Suprapubic skin (tissue), 4 donors: ENCODE measurements around the gene KCNJ18. TPM values are rescaled to one million over a fixed set of nuclear protein-coding genes. Genes with fewer than 3 reads are reported as not detected.
"Not testable (repeated sequence)": the region's sequence is repeated elsewhere in the genome, so short reads cannot be mapped to it uniquely, and the experiment has no call there.

Experiments
- DNase-seq, 2 donors: peaks; one replicate each; pipeline ENCODE4 v3.0.0-alpha.2; 2019; ENCODE audit warnings: low spot score in 2 of 2
- H3K27ac ChIP-seq: fragments of 200-600 bp; sonication (generic); one replicate; pipeline ENCODE4 v1.5.1; 2019
- H3K27me3 ChIP-seq: fragments of 200-600 bp; sonication (generic); one replicate; pipeline ENCODE4 v1.5.1; 2019
- H3K36me3 ChIP-seq: fragments of 200-600 bp; sonication (generic); one replicate; pipeline ENCODE4 v1.5.1; 2019
- H3K4me1 ChIP-seq: fragments of 200-600 bp; sonication (generic); one replicate; pipeline ENCODE4 v1.5.1; 2019
- H3K4me3 ChIP-seq: fragments of 200-600 bp; sonication (generic); one replicate; pipeline ENCODE4 v1.5.1; 2019; ENCODE audit warnings: mild to moderate bottlenecking
- H3K9me3 ChIP-seq: fragments of 200-600 bp; sonication (generic); one replicate; pipeline ENCODE4 v1.5.1; 2019
- CTCF ChIP-seq, 2 donors: fragments of 200-600 bp in 1 of 2; fragments of 450-650 bp in 1 of 2; sonication (generic) in 1 of 2; IDR thresholded peaks; one replicate each; pipeline ENCODE4 v1.5.1; 2016 to 2019; ENCODE audit warnings: antibody characterized with exemption in 2 of 2, mild to moderate bottlenecking in 1 of 2, moderate library complexity in 1 of 2
- EP300 ChIP-seq: sonication (generic); formaldehyde crosslinking; IDR thresholded peaks from one replicate; pipeline ENCODE4 v1.6.1; 2017; ENCODE audit warnings: antibody characterized with exemption
- POLR2A ChIP-seq, 2 donors: fragments of 450-650 bp; IDR thresholded peaks; one replicate each; pipeline ENCODE4 v1.6.1; 2017; ENCODE audit warnings: antibody characterized with exemption in 2 of 2, mild to moderate bottlenecking in 2 of 2, moderate library complexity in 2 of 2
- POLR2AphosphoS5 ChIP-seq, 3 donors: sonication (generic); formaldehyde crosslinking; IDR thresholded peaks; one replicate each; pipeline ENCODE4 v1.6.1; 2017; ENCODE audit warnings: antibody characterized with exemption in 3 of 3
- WGBS: methylation state at CpG from one replicate; pipeline ENCODE4 v1.1.5; 2018; 5-methylcytosine and 5-hydroxymethylcytosine counted together
- total RNA-seq, 4 donors: library from RNA; depleted of rRNA; stranded (reverse); fragments of >200 nt; gene quantifications; one replicate each; pipeline ENCODE4 v1.1.0, GENCODE V29; 2016

KCNJ18 gene
- total RNA-seq, 4 donors from 2014 or later = 2.3 to 32.9 (median 19.3) TPM

GRCh38 chr17:21667413-21668117 lies 24.8 kb upstream of the KCNJ18 start:
- not testable (repeated sequence) for H3K4me3 ChIP-seq, DNase-seq, H3K27ac ChIP-seq

GRCh38 chr17:21668118-21668488 lies 24.2 kb upstream of the KCNJ18 start:
- not testable (repeated sequence) for H3K9me3 ChIP-seq, DNase-seq, H3K36me3 ChIP-seq, H3K27ac ChIP-seq, H3K27me3 ChIP-seq, H3K4me1 ChIP-seq, H3K4me3 ChIP-seq
- 73% methylated on average over 2 of the region's 3 CpGs for WGBS

More at GRCh38 chr17:21667413-21668117, 24.8 kb upstream of the KCNJ18 start:
- not testable (repeated sequence) for H3K4me1 ChIP-seq, H3K27me3 ChIP-seq, H3K36me3 ChIP-seq, H3K9me3 ChIP-seq
- WGBS = 50% methylated on average over 7 of the region's 7 CpGs

GRCh38 chr17:21668746-21669508 lies 23.4 kb upstream of the KCNJ18 start:
- WGBS = 91% methylated on average over 11 of the region's 13 CpGs
- H3K4me3 ChIP-seq, H3K36me3 ChIP-seq, H3K27ac ChIP-seq, H3K4me1 ChIP-seq, H3K27me3 ChIP-seq, H3K9me3 ChIP-seq, DNase-seq: not testable (repeated sequence)

- H3K27me3 ChIP-seq, H3K9me3 ChIP-seq, DNase-seq, H3K36me3 ChIP-seq, H3K4me3 ChIP-seq, H3K27ac ChIP-seq, H3K4me1 ChIP-seq: not testable (repeated sequence)
- 83% methylated on average over 10 of the region's 10 CpGs for WGBS
Measured at GRCh38 chr17:21669616-21670360, 22.5 kb upstream of the KCNJ18 start.

- not testable (repeated sequence) for H3K36me3 ChIP-seq, H3K4me1 ChIP-seq, DNase-seq, H3K27ac ChIP-seq, H3K9me3 ChIP-seq, H3K27me3 ChIP-seq, H3K4me3 ChIP-seq
- 58% methylated on average over 8 of the region's 8 CpGs for WGBS
Measured at GRCh38 chr17:21670361-21671155, 21.8 kb upstream of the KCNJ18 start.

GRCh38 chr17:21671437-21671836 lies 20.9 kb upstream of the KCNJ18 start:
- WGBS = 56% methylated on average over 2 of the region's 2 CpGs
- H3K36me3 ChIP-seq, H3K9me3 ChIP-seq, H3K27me3 ChIP-seq, H3K27ac ChIP-seq, H3K4me3 ChIP-seq, H3K4me1 ChIP-seq: not testable (repeated sequence)
- DNase-seq = peak in 1 of 2 donors; percentile 56

- not testable (repeated sequence) for DNase-seq, H3K4me1 ChIP-seq, H3K36me3 ChIP-seq, H3K27ac ChIP-seq, H3K9me3 ChIP-seq, H3K4me3 ChIP-seq, H3K27me3 ChIP-seq
- WGBS = 80% methylated on average over 4 of the region's 4 CpGs
Measured at GRCh38 chr17:21671871-21672270, 20.5 kb upstream of the KCNJ18 start.

- H3K4me3 ChIP-seq, H3K36me3 ChIP-seq, H3K4me1 ChIP-seq, H3K27me3 ChIP-seq, H3K27ac ChIP-seq, H3K9me3 ChIP-seq: not testable (repeated sequence)
- 90% methylated on average over 31 of the region's 31 CpGs for WGBS
- DNase-seq = peak in 1 of 2 donors; percentile 56
Measured at GRCh38 chr17:21673451-21674241, 18.7 kb upstream of the KCNJ18 start.

GRCh38 chr17:21674242-21674731 lies 18.0 kb upstream of the KCNJ18 start:
- TF ChIP-seq EP300 (no peak), POLR2AphosphoS5 (IDR thresholded peaks at IDR 0.05) (no peak), CTCF (IDR thresholded peaks at IDR 0.05) (no peak), POLR2A (IDR thresholded peaks at IDR 0.05) (no peak)
- no peaks in the 10 kb centered on the region for H3K27me3 ChIP-seq
- DNase-seq = peak; percentile 61 to 82
- no peaks in the 10 kb centered on the region for H3K4me1 ChIP-seq
- WGBS = 93% methylated on average over 43 of the region's 43 CpGs
- H3K36me3 ChIP-seq = no peaks in the 10 kb centered on the region
- H3K27ac ChIP-seq = no peak overlapping the region
- peaks cover 4% of the 10 kb centered on the region for H3K9me3 ChIP-seq
- H3K4me3 ChIP-seq = no peak overlapping the region

GRCh38 chr17:21674891-21675738 lies 17.2 kb upstream of the KCNJ18 start:
- not testable (repeated sequence) for H3K27me3 ChIP-seq, H3K27ac ChIP-seq, H3K36me3 ChIP-seq, H3K4me1 ChIP-seq, H3K9me3 ChIP-seq, H3K4me3 ChIP-seq
- 78% methylated on average over 17 of the region's 17 CpGs for WGBS
- DNase-seq = peak; percentile 57 to 73
